Bronchial epithelial cell (primary cell): Measurements from ENCODE around the gene GNL1. TPM values are rescaled to one million over a fixed set of nuclear protein-coding genes. Genes with fewer than 3 reads are reported as not detected.
"Not testable (repeated sequence)": the region's sequence is repeated elsewhere in the genome, so short reads cannot be mapped to it uniquely, and the experiment has no call there.

Experiments used
- DNase-seq: peaks from one replicate; pipeline ENCODE4 v3.0.0-alpha.2; 2010; ENCODE audit warnings: low read depth
- FAIRE-seq: peaks from 2 replicates; lab custom pipeline; 2011; peaks lifted over from hg19 to GRCh38; lab: Jason Lieb, UNC
- H3K27me3 ChIP-seq: 2 replicates; pipeline ENCODE4 v1.5.1; 2011; ENCODE audit warnings: low read length; ENCODE audit not compliant: control insufficient read depth, insufficient read depth
- H3K36me3 ChIP-seq: 2 replicates; pipeline ENCODE4 v1.5.1; 2011; ENCODE audit warnings: low read length; ENCODE audit not compliant: control insufficient read depth, insufficient read depth
- H3K4me3 ChIP-seq: 2 replicates; pipeline ENCODE4 v1.5.1; 2011; ENCODE audit warnings: mild to moderate bottlenecking, low read depth, low read length, control low read depth
- CTCF ChIP-seq: IDR thresholded peaks from 2 replicates; pipeline ENCODE4 v1.5.1; 2011; ENCODE audit warnings: mild to moderate bottlenecking, moderate library complexity, low read length, control low read depth, inconsistent platforms; ENCODE audit not compliant: insufficient read depth, severe bottlenecking
- total RNA-seq: library from RNA; depleted of rRNA; stranded (reverse); fragments of >200 nt; gene quantifications from 2 replicates; pipeline ENCODE4 v1.2.1, GENCODE V29; 2014

Gene GNL1
- total RNA-seq, 1 donor from 2014 or later, result 21.9 TPM

- TF ChIP-seq CTCF, result no peak
- no peaks in the 10 kb centered on the region for H3K36me3 ChIP-seq
- peak; percentile 41 for DNase-seq
- no peak overlapping the region for H3K4me3 ChIP-seq
- H3K27me3 ChIP-seq, result no peaks in the 10 kb centered on the region
- FAIRE-seq, result no peak
These were observed 35.8 kb downstream of the GNL1 start for GRCh38 chr6:30520522-30520921.

GRCh38 chr6:30518505-30519145 is 37.7 kb downstream of the GNL1 start:
- H3K4me3 ChIP-seq, DNase-seq, FAIRE-seq: not testable (repeated sequence)

GRCh38 chr6:30517767-30518504 is 38.4 kb downstream of the GNL1 start:
- FAIRE-seq, H3K27me3 ChIP-seq: not testable (repeated sequence)

More at GRCh38 chr6:30518505-30519145, 37.7 kb downstream of the GNL1 start:
- not testable (repeated sequence) for H3K36me3 ChIP-seq, H3K27me3 ChIP-seq

GRCh38 chr6:30516754-30517076 is 39.6 kb downstream of the GNL1 start:
- not testable (repeated sequence) for DNase-seq, H3K36me3 ChIP-seq, H3K27me3 ChIP-seq, FAIRE-seq, H3K4me3 ChIP-seq

More at GRCh38 chr6:30517767-30518504, 38.4 kb downstream of the GNL1 start:
- H3K4me3 ChIP-seq, H3K36me3 ChIP-seq, DNase-seq: not testable (repeated sequence)

- FAIRE-seq, result no peak
- peak overlapping the region; percentile 37 for H3K4me3 ChIP-seq
- no peaks in the 10 kb centered on the region for H3K27me3 ChIP-seq
- no peak for TF ChIP-seq CTCF
- peak; percentile 98 for DNase-seq
- no peaks in the 10 kb centered on the region for H3K36me3 ChIP-seq
These were observed 40.1 kb downstream of the GNL1 start for GRCh38 chr6:30515944-30516753.

GRCh38 chr6:30515106-30515505 is 41.2 kb downstream of the GNL1 start:
- no peak for DNase-seq
- H3K27me3 ChIP-seq, result no peaks in the 10 kb centered on the region
- FAIRE-seq, result no peak
- no peak overlapping the region for H3K4me3 ChIP-seq
- no peak for TF ChIP-seq CTCF
- no peaks in the 10 kb centered on the region for H3K36me3 ChIP-seq

- no peak for FAIRE-seq
- no peaks in the 10 kb centered on the region for H3K27me3 ChIP-seq
- H3K4me3 ChIP-seq, result no peak overlapping the region
- no peak for TF ChIP-seq CTCF
- DNase-seq, result no peak
- H3K36me3 ChIP-seq, result no peaks in the 10 kb centered on the region
These were observed 42.8 kb downstream of the GNL1 start for GRCh38 chr6:30513451-30513850.
